Caco-2 (cell line): ENCODE measurements around the gene INTS6. TPM values are rescaled to one million over a fixed set of nuclear protein-coding genes. Genes with fewer than 3 reads are reported as not detected.

Source experiments
- BruUV-seq: library from RNA; stranded (reverse); fragments of 400-500 nt; replicated peaks from 2 replicates; lab custom pipeline; 2021; lab: Mats Ljungman, UMichigan
- CTCF ChIA-PET: fragments of 300-600 bp; sonication (Branson Sonifier 250); formaldehyde crosslinking; loops from one replicate; lab custom pipeline; 2022; ENCODE audit warnings: antibody characterized with exemption; lab: Charles Lee
- POLR2A ChIA-PET: fragments of 300-600 bp; sonication (Branson Sonifier 250); formaldehyde crosslinking; loops from one replicate; lab custom pipeline; 2022; ENCODE audit warnings: antibody characterized with exemption; lab: Charles Lee
- DNase-seq, 2 experiments: peaks; one replicate each; pipeline versions ENCODE4 v3.0.0 to v3.0.0-alpha.2; 2020 to 2022
- H3K27me3 ChIP-seq: replicated peaks from 2 replicates; pipeline ENCODE4 v1.6.0; 2011; ENCODE audit warnings: low read length; ENCODE audit not compliant: control insufficient read depth, insufficient read depth
- H3K36me3 ChIP-seq: 2 replicates; pipeline ENCODE4 v1.5.1; 2011; ENCODE audit warnings: low read length; ENCODE audit not compliant: control insufficient read depth, insufficient read depth
- H3K4me1 ChIP-seq: fragments of 250-450 bp; sonication (Bioruptor Pico); 2 replicates; pipeline ENCODE4 v1.5.1; 2020; ENCODE audit warnings: mild to moderate bottlenecking
- H3K4me3 ChIP-seq: 2 replicates; pipeline ENCODE4 v1.5.1; 2011; ENCODE audit warnings: low read depth, mild to moderate bottlenecking, control low read depth, low read length
- H3K9me3 ChIP-seq: fragments of 250-450 bp; sonication (Bioruptor Pico); 2 replicates; pipeline ENCODE4 v1.5.1; 2020; ENCODE audit warnings: mild to moderate bottlenecking, moderate library complexity
- H3K27ac Mint-ChIP-seq: one replicate; pipeline ENCODE4 v1.8.0; 2022; ENCODE audit warnings: mixed read lengths; ENCODE audit not compliant: unreplicated experiment
- H3K27me3 Mint-ChIP-seq: one replicate; pipeline ENCODE4 v1.8.0; 2022; ENCODE audit warnings: mixed read lengths; ENCODE audit not compliant: insufficient read depth, unreplicated experiment
- H3K36me3 Mint-ChIP-seq: one replicate; pipeline ENCODE4 v1.8.0; 2022; ENCODE audit warnings: mild to moderate bottlenecking, mixed read lengths; ENCODE audit not compliant: insufficient read depth, unreplicated experiment
- H3K4me1 Mint-ChIP-seq: one replicate; pipeline ENCODE4 v1.8.0; 2022; ENCODE audit warnings: low read depth, mixed read lengths; ENCODE audit not compliant: unreplicated experiment
- H3K4me3 Mint-ChIP-seq: one replicate; pipeline ENCODE4 v1.8.0; 2022; ENCODE audit warnings: mild to moderate bottlenecking, moderate library complexity, mixed read lengths; ENCODE audit not compliant: unreplicated experiment
- H3K9me3 Mint-ChIP-seq: one replicate; pipeline ENCODE4 v1.8.0; 2022; ENCODE audit warnings: mixed read lengths; ENCODE audit not compliant: unreplicated experiment
- CTCF ChIP-seq, 2 experiments: fragments of 200-600 bp in 1 of 2; IDR thresholded peaks; 1 replicate in 1 of 2; 2 replicates in 1 of 2; pipeline versions ENCODE4 v1.5.1 to v1.8.0; 2011 to 2022; ENCODE audit warnings: antibody characterized with exemption in 1 of 2, control low read depth in 1 of 2, inconsistent platforms in 1 of 2, low read depth in 1 of 2, low read length in 1 of 2, mild to moderate bottlenecking in 1 of 2, moderate library complexity in 1 of 2; ENCODE audit not compliant: insufficient read depth in 1 of 2, severe bottlenecking in 1 of 2, unreplicated experiment in 1 of 2
- intact Hi-C: fragments of 100-400 bp; cut with micrococcal nuclease; formaldehyde crosslinking; loops from one replicate; pipeline ENCODE4 v1.10.0; 2022; ENCODE audit not compliant: unreplicated experiment
- total RNA-seq: library from RNA; stranded (reverse); gene quantifications from 2 replicates; pipeline ENCODE4 v1.2.3, GENCODE V29; 2022

INTS6 gene
- total RNA-seq, 1 experiment from 2014 or later = 42.6 TPM

DNA sequence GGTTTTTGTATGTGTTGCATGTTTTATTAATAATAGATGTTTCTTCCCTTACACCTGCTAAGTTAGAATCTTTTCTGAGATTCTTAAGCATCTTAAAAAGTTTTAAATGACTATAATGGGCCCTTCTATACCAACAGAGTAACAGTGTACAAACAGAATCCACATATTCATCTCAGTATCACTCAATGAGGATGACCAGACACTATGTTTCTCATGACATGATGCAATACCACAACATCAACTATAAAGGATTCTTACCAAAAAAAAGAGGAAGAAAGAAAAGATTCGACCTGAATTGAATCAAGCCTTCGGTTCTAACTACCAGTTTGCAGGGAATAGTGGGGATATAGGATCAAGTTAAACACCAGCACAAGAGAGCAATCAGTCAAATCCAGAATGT lies 56.5 kb downstream of the INTS6 start:
- no peak overlapping the region for H3K27ac Mint-ChIP-seq
- H3K36me3 Mint-ChIP-seq = no peaks in the 10 kb centered on the region

DNA sequence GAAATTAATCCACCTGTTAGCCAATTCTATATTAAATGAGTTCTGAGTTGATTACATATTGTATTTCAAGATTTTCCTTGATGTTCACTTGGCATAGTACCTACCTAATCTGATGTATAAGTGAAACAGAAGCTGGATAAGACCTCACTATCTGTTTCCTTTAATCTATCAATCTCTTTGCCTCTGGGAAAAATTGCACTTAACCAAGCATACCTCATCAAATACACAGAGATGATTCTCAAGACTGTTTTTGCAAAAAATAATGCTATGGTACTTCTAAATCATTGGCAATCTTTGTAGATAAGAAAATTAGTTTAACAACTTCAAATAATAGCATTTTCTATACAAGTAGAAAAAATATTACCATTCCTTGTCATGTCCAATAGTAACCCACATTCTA lies 58.1 kb downstream of the INTS6 start:
- no peaks in the 10 kb centered on the region for H3K9me3 Mint-ChIP-seq
- no peak for DNase-seq
- no peaks in the 10 kb centered on the region for H3K4me1 Mint-ChIP-seq
- H3K4me3 ChIP-seq = no peak overlapping the region
- H3K27me3 ChIP-seq = no peaks in the 10 kb centered on the region
- no peaks in the 10 kb centered on the region for H3K9me3 ChIP-seq
- H3K27ac Mint-ChIP-seq = no peak overlapping the region
- H3K27me3 Mint-ChIP-seq = no peaks in the 10 kb centered on the region
- no TSS peak for BruUV-seq
- H3K4me3 Mint-ChIP-seq = no peak overlapping the region
- H3K4me1 ChIP-seq = no peaks in the 10 kb centered on the region
- TF ChIP-seq CTCF (IDR thresholded peaks at IDR 0.05; ENCODE audit: insufficient read depth in 1 of 2, low read depth in 1 of 2, low read length in 1 of 2, severe bottlenecking in 1 of 2, unreplicated experiment in 1 of 2) = no peak
- CTCF ChIA-PET = no interaction called here
- H3K36me3 ChIP-seq = no peaks in the 10 kb centered on the region
- POLR2A ChIA-PET = no interaction called here
- no peaks in the 10 kb centered on the region for H3K36me3 Mint-ChIP-seq
- intact Hi-C loops = no loop called here

More for the DNA sequence above, 56.5 kb downstream of the INTS6 start:
- Mint-ChIP-seq H3K4me1 (no peaks in the 10 kb centered on the region), H3K4me3 (no peak overlapping the region), H3K27me3 (no peaks in the 10 kb centered on the region), H3K9me3 (no peaks in the 10 kb centered on the region)
- CTCF ChIA-PET = no interaction called here
- BruUV-seq = no TSS peak
- POLR2A ChIA-PET = no interaction called here
- H3K4me1 ChIP-seq = no peaks in the 10 kb centered on the region
- H3K27me3 ChIP-seq = no peaks in the 10 kb centered on the region
- H3K36me3 ChIP-seq = no peaks in the 10 kb centered on the region
- no peak overlapping the region for H3K4me3 ChIP-seq
- TF ChIP-seq CTCF (IDR thresholded peaks at IDR 0.05; ENCODE audit: insufficient read depth in 1 of 2, low read depth in 1 of 2, low read length in 1 of 2, severe bottlenecking in 1 of 2, unreplicated experiment in 1 of 2) = no peak
- no peaks in the 10 kb centered on the region for H3K9me3 ChIP-seq
- DNase-seq = no peak
- intact Hi-C loops = no loop called here

GRCh38 chr13:51385114-51385513 lies 67.7 kb downstream of the INTS6 start:
- H3K27me3 ChIP-seq = no peaks in the 10 kb centered on the region
- H3K9me3 ChIP-seq = no peaks in the 10 kb centered on the region
- CTCF ChIA-PET = no interaction called here
- Mint-ChIP-seq H3K27ac (no peak overlapping the region), H3K9me3 (no peaks in the 10 kb centered on the region), H3K36me3 (peaks cover 5% of the 10 kb centered on the region), H3K4me3 (no peak overlapping the region), H3K27me3 (no peaks in the 10 kb centered on the region), H3K4me1 (no peaks in the 10 kb centered on the region)
- no peak for DNase-seq
- POLR2A ChIA-PET = no interaction called here
- no peaks in the 10 kb centered on the region for H3K36me3 ChIP-seq
- BruUV-seq = no TSS peak
- intact Hi-C loops = no loop called here
- no peak for TF ChIP-seq CTCF (IDR thresholded peaks at IDR 0.05; ENCODE audit: insufficient read depth in 1 of 2, low read depth in 1 of 2, low read length in 1 of 2, severe bottlenecking in 1 of 2, unreplicated experiment in 1 of 2)
- H3K4me3 ChIP-seq = no peak overlapping the region
- H3K4me1 ChIP-seq = no peaks in the 10 kb centered on the region
